Stimulated activated CD4-positive, alpha-beta T cell treated with anti-CD3 and anti-CD28 coated beads, Interleukin-12 subunit alpha, Interleukin-12 subunit beta, amount 100 ng/mL, for 4 hours (primary cell): ENCODE measurements around the gene P3H2.

Source experiments
- DNase-seq: peaks from one replicate; pipeline ENCODE4 v3.0.0-alpha.2; 2020

The P3H2 gene

GRCh38 chr3:190044974-190045373 lies 75.7 kb downstream of the P3H2 start:
- no peak for DNase-seq

- no peak for DNase-seq
These were observed 76.6 kb downstream of the P3H2 start for GRCh38 chr3:190044142-190044541.

DNA sequence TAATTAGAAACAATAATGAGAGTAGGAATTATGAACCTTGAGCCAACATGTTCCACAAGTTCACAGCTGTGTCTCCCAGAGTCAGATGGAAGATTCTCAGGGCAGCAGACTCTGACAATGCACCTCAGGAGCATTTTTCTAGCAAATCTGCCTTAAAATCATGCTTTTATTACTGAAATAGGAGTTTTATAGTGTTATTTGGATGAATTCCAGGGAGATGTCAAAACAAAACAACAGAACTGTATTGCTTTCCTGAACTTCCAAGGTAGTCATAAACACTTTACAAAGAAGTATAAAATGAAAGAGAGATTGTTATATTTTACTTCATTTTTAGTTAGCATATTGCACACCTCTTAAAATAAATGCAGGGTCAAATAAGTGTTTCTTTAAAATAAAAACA lies 77.0 kb downstream of the P3H2 start:
- no peak for DNase-seq

GRCh38 chr3:190042558-190042957 lies 78.1 kb downstream of the P3H2 start:
- no peak for DNase-seq

DNA sequence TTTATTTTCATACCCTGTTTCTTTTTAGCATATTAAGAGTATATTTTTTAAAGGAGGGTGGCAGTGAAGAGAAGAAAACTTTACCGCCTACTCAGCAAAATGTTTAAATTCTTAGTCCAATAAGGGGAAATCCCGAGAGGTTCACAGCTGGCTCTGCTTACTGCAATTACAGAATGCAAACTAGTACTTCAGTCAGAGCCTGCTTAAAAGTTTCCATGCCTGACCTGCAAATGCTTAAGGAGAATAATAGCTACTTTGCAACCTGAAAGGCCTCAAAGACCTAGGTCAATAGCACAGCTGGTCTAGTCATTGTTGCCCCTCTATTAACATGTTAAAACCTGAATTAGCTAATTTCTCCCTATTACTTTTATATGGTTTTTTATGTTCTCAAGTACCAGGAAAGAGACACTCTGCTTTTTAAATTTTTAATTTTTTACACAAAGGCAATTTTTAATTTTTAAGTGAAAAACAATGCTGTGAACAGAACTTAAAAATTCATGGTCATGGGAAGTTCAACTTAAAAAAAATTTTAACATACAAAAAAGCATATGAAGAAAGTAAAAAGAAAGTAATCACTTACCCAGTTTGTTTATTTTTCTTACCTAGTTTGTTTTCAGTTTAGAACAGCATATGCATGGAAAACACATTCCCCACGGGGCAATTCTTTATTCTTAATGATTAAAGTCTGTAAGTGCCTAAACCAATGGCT lies 79.2 kb downstream of the P3H2 start:
- DNase-seq: no peak

DNA sequence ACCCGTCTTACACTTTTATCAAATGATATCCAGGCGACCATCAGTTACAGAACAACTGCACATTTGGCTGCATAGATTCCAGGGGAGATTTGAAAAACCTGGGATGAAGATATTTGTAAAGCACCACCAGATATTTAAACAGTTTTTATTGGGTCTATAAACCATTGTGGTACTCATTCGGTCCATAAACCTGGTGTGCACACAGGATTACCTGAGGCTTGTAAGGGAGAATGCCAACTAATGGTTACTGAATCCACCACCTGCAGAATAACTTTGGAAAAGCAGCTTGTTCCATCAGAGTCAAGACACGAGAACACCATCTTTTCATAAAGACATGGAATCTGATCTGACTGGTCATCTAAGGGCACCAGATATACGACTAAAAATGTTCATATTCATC lies 80.6 kb downstream of the P3H2 start:
- DNase-seq: no peak

- DNase-seq: no peak
These were observed 82.4 kb downstream of the P3H2 start for GRCh38 chr3:190038050-190038933.

- no peak for DNase-seq
These were observed 84.1 kb downstream of the P3H2 start for GRCh38 chr3:190036631-190037030.

DNA sequence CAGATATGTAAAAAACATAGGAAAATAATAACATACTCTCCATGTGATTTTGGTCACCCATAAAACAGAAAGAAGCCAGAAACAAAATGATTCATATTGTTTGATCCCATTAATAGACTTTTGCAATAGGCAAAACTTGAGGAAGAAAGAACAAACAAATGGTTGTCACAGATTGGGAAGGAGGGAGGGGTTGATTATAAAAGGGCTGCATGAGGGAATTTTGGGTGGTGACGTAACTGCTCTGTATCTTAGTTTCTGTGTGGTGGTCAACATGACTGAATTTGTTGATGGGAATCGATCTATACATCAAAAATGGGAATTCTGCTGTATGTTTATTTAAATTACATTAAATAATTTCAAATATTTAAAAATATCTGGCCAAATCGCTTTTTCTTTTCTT lies 86.3 kb downstream of the P3H2 start:
- no peak for DNase-seq

DNA sequence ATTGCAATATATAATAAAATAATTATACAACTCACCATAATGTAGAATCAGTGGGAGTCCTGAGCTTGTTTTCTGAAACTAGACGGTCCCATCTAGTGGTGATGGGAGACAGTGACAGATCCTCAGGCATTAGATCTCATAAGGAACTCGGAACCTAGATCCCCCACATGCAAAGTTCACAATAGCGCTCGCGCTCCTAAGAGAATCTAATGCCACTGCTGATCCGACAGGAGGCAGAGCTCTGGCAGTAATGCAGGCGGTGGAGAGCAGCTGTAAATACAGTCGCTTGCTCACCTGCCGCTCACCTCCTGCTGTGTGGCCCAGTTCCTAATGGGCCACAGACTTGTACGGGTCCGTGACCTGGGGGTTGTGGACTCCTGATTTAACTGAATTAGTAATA lies 87.8 kb downstream of the P3H2 start:
- DNase-seq: no peak

DNA sequence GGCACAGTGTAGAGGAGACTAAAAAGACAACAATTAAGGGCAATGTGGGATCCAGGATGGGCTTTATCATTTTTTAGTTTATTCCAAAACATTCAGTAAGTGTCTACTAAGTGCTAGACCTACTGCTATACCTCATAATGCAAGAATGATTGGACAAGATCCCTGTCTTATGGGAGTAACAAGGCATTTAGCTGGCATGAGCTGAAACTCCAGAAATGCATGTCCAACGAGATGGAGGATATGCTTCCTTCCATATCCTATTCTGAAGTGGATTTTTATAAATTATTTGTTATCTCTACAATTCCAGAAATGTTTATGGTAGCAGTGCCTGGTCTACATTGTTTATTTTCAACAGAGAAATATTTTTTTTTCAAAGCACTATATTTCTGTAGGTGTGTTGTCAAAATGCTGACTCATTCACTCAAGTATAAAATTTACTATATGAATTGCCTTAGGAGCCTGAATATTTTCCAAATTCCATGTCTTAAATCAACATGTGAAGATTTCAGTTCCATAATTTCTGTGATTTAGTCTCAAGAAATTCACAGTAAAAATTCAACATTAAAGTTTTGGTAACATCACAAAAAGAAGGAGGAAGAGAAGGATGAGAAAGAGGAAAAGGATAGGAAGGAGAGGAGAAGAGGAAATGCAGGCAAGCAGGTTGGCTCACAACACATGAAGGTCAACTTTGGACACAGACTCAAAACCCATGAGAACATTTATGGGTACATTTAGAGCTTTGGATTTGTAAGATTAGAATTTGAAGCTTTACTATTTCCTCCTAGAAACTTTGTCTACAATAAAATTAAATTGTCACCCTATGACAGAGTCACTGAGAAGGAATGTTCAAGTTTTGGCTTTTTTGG lies 88.6 kb downstream of the P3H2 start:
- no peak for DNase-seq

GRCh38 chr3:190027116-190027515 lies 93.6 kb downstream of the P3H2 start:
- DNase-seq: no peak

- no peak for DNase-seq
These were observed 94.5 kb downstream of the P3H2 start for GRCh38 chr3:190026154-190026553.

DNA sequence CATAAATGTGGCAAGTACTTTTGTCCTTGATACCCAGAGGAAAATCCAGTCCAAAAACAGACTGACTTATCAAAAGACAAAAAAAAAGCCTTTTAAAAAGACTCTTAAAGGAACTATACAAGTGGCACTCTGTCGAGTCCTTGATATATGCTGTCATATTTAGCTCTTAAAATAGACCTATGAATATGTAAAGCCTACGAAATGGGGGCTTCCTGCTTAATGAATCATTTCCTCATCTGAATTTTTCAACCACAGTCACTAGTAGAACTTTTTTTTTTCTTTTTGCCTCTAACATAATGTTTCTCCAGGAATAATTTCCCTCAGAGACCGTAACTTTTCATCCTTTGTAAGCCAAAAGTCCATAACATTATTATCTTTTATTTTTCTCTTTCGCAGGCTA lies 95.8 kb downstream of the P3H2 start:
- no peak for DNase-seq

GRCh38 chr3:190019844-190020243 lies 100.9 kb downstream of the P3H2 start:
- no peak for DNase-seq

GRCh38 chr3:190019006-190019405 lies 101.7 kb downstream of the P3H2 start:
- DNase-seq: no peak

- no peak for DNase-seq
These were observed 102.2 kb downstream of the P3H2 start for GRCh38 chr3:190018460-190018859.

DNA sequence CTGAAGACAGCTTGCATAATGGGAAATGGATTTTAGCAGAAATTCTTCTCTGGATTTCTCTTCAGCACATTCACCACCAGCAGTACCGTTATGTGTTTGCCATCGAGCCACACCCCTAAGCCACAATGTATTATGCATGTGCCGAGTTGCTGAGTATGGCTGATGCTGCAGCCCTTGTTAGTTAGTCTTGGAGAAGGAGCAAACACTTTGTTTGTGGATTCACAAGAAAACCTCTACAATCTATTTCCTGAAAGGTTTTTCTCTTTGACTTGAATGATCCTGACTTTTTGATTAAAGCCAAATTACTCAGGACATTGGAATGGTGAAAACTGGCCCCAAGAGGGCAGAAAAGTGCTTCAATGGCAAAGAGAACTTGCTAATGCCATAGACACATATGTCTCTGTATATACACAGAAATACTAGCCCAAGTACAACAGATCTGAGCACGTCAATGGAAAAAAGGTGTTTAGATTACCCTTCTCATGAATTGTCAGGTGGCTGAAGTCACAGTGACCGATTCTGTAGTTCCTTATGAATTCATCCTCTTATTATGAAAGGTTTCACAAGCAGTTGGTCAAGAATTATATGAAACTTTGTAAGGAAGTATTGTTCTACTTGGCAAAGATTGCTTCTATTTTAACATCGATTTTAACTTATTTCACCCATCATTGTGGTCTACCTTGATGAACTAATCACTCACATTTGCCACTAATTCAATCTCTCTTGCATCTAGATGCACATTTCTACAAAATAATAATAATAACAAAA lies 103.0 kb downstream of the P3H2 start:
- DNase-seq: no peak

- DNase-seq: no peak
These were observed 103.7 kb downstream of the P3H2 start for GRCh38 chr3:190016966-190017365.

- DNase-seq: no peak
These were observed 105.8 kb downstream of the P3H2 start for GRCh38 chr3:190014940-190015339.

GRCh38 chr3:190013943-190014924 lies 106.5 kb downstream of the P3H2 start:
- no peak for DNase-seq
